Testis (tissue), 3 donors: Measurements from ENCODE around the gene KCTD1. TPM values are rescaled to one million over a fixed set of nuclear protein-coding genes. Genes with fewer than 3 reads are reported as not detected.

Experiments used
- DNase-seq: peaks from one replicate; pipeline ENCODE4 v3.0.0-alpha.2; 2019
- H3K27ac ChIP-seq, 2 donors: fragments of 200-600 bp; sonication (generic); one replicate each; pipeline ENCODE4 v1.5.1; 2019
- H3K27me3 ChIP-seq: fragments of 200-600 bp; sonication (generic); one replicate; pipeline ENCODE4 v1.5.1; 2019
- H3K36me3 ChIP-seq: fragments of 200-600 bp; sonication (generic); one replicate; pipeline ENCODE4 v1.5.1; 2017; ENCODE audit warnings: low read depth; ENCODE audit errors: missing control alignments
- H3K4me1 ChIP-seq: fragments of 200-600 bp; sonication (generic); one replicate; pipeline ENCODE4 v1.5.1; 2019
- H3K4me3 ChIP-seq, 2 donors: fragments of 200-600 bp; sonication (generic); one replicate each; pipeline ENCODE4 v1.5.1; 2017 to 2019
- H3K9me3 ChIP-seq: fragments of 200-600 bp; sonication (generic); one replicate; pipeline ENCODE4 v1.5.1; 2017
- POLR2A ChIP-seq: fragments of 450-650 bp; IDR thresholded peaks from one replicate; pipeline ENCODE4 v1.6.1; 2017; ENCODE audit warnings: antibody characterized with exemption, mild to moderate bottlenecking, moderate library complexity
- WGBS, 2 donors: methylation state at CpG; one replicate each; pipeline ENCODE4 v1.1.5; 2018; 5-methylcytosine and 5-hydroxymethylcytosine counted together
- intact Hi-C: fragments of 100-400 bp; cut with DNase I; formaldehyde crosslinking; loops from one replicate; pipeline ENCODE4 v1.15.1; 2023; ENCODE audit warnings: low total_unique reads
- polyA plus RNA-seq: library from polyadenylated mRNA; stranded (reverse); fragments of 350-450 nt; fragmentation: Illumina TruSeq; extraction: RNeasy Lipid Tissue Mini Kit (QIAGEN cat#74804); gene quantifications from one replicate; pipeline ENCODE4 v1.2.3, GENCODE V29; 2014; ENCODE audit warnings: low read depth, low replicate concordance; ENCODE audit not compliant: insufficient read depth
- total RNA-seq, 2 donors: library from RNA; depleted of rRNA; stranded (reverse); fragments of >200 nt; gene quantifications; one replicate each; pipeline ENCODE4 v1.2.3, GENCODE V29; 2016
- TF ChIP-seq, protein P1 (sequence below), 3 experiments: fragments of 450-650 bp in 2 of 3; fragments of 200-600 bp in 1 of 3; sonication (generic) in 1 of 3; IDR thresholded peaks; one replicate each; pipeline ENCODE4 v1.5.1; 2016 to 2019; ENCODE audit warnings: antibody characterized with exemption in 3 of 3, mild to moderate bottlenecking in 2 of 3, moderate library complexity in 1 of 3

KCTD1 gene
- total and polyA plus RNA-seq, 3 donors from 2014 or later: 13.1 to 19.9 (median 19.6) TPM

DNA sequence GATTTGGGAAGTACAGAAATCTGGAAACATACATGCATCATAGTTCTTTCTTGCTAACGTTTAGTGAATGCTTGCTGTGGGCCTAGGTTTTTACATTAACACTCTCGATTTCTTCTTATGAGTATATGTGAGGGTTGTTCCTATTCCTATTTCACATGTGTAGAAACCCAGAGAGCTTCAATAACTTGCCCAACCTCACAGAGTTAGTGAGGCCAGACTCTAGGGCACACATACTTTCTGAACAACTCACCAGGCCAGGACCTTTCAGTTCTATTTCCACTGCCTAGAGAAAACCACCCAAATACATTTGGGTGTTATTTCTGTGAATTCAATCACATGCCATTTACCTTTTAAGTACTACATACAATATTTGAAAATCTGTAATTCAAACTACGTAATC, 8.2 kb upstream of the KCTD1 start:
- WGBS, 2 donors: 60 to 77% methylated on average over 3 of the region's 3 CpGs
- TF ChIP-seq POLR2A: no peak
- TF ChIP-seq, protein P1, sequence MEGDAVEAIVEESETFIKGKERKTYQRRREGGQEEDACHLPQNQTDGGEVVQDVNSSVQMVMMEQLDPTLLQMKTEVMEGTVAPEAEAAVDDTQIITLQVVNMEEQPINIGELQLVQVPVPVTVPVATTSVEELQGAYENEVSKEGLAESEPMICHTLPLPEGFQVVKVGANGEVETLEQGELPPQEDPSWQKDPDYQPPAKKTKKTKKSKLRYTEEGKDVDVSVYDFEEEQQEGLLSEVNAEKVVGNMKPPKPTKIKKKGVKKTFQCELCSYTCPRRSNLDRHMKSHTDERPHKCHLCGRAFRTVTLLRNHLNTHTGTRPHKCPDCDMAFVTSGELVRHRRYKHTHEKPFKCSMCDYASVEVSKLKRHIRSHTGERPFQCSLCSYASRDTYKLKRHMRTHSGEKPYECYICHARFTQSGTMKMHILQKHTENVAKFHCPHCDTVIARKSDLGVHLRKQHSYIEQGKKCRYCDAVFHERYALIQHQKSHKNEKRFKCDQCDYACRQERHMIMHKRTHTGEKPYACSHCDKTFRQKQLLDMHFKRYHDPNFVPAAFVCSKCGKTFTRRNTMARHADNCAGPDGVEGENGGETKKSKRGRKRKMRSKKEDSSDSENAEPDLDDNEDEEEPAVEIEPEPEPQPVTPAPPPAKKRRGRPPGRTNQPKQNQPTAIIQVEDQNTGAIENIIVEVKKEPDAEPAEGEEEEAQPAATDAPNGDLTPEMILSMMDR (IDR thresholded peaks at IDR 0.05): no peak
- H3K9me3 ChIP-seq: no peaks in the 10 kb centered on the region
- H3K27me3 ChIP-seq: no peaks in the 10 kb centered on the region
- H3K36me3 ChIP-seq: no peaks in the 10 kb centered on the region
- H3K4me1 ChIP-seq: no peaks in the 10 kb centered on the region
- DNase-seq: no peak
- intact Hi-C loops: no loop called here
- no peak overlapping the region for H3K4me3 ChIP-seq
- no peak overlapping the region for H3K27ac ChIP-seq

DNA sequence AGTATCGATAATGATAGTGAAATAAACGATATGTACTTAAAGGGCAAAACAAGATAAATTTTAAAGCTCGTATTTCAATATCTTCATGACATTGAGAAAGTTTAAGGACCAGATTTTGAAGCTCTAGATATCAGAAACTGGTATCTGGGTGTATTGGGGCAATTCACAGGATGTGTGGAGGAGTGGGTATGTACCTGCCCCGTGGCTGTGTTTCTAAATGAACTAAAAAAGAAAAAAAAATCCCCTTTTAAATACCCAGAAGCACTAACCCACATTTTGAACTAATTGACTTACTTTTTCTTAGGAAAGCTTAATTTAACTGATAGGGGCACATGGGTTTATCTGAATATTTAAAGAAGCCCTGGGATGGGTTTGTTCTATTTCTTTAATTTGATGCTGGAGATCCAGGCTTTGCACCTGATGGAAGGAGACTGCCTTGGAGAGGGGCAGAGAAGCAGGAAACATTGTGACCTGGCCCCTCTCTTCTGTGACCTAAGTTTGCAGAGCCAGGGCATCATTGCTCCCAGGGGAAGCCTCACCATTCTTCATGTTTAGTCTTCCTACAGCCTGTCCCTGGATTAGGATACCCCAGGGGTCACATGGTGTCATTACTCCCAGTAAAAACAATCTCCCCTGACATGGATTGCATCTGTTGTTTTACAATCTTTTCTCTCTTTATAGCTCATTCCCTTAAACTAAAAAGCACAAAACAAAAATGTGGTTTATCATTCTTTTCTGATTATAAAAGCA, 7.6 kb upstream of the KCTD1 start:
- Histone ChIP-seq H3K27ac (no peak overlapping the region), H3K4me1 (no peaks in the 10 kb centered on the region), H3K27me3 (no peaks in the 10 kb centered on the region), H3K4me3 (no peak overlapping the region), H3K9me3 (no peaks in the 10 kb centered on the region), H3K36me3 (no peaks in the 10 kb centered on the region)
- no peak for DNase-seq
- TF ChIP-seq, protein P1 (IDR thresholded peaks at IDR 0.05): no peak
- no peak for TF ChIP-seq POLR2A
- intact Hi-C loops: no loop called here
- 80 to 83% methylated on average over 4 of the region's 4 CpGs for WGBS, 2 donors

DNA sequence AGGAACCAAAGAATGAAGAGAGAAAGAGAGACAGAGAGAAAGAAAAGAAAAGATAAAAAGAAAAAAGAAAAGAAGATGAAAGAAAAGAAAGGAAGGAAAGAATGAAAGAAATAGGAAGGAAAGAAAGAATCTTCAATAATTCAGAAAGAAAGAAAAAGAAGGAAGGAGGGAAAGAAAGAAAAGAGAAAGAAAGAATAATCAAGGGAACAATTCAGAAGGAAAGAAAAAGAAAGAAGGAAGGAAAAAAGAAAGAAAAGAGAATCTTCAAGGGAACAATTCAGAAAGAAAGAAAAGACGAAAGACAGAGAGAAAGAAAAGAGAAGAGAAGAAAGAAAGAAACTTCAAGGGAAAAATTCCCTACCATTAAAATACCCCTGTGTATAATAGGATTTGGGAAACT, 5.6 kb upstream of the KCTD1 start:
- intact Hi-C loops: no loop called here
- Histone ChIP-seq H3K4me3 (no peak overlapping the region), H3K4me1 (peaks cover 5% of the 10 kb centered on the region), H3K27me3 (no peaks in the 10 kb centered on the region), H3K36me3 (no peaks in the 10 kb centered on the region), H3K27ac (no peak overlapping the region), H3K9me3 (no peaks in the 10 kb centered on the region)
- no peak for TF ChIP-seq POLR2A
- TF ChIP-seq, protein P1 (IDR thresholded peaks at IDR 0.05): no peak
- WGBS, 2 donors: 86 to 88% methylated on average over 1 of the region's 1 CpG
- no peak for DNase-seq

DNA sequence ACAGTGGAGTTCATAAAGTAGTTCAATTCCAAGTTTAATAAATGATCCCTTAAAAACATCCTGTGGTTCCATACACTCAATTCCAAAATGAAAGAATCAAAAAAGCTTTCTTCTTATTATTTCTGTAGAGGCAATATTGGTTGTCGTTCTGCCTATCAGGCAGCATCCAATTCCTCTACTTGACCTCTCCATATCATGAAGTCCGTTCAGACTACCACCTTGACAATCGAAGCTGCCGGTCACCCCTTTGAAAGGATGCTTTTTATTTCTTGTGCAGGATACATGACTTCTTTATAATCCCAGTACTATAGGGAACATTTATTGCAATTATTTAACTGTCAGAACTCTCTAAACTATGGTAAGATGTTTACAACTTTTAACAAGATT, 3.3 kb upstream of the KCTD1 start:
- intact Hi-C loops: no loop called here
- H3K9me3 ChIP-seq: no peaks in the 10 kb centered on the region
- no peak for DNase-seq
- H3K4me1 ChIP-seq: peaks cover 10% of the 10 kb centered on the region
- no peak overlapping the region for H3K4me3 ChIP-seq
- WGBS, 2 donors: 53 to 59% methylated on average over 4 of the region's 4 CpGs
- TF ChIP-seq, protein P1 (IDR thresholded peaks at IDR 0.05): no peak
- TF ChIP-seq POLR2A: no peak
- no peak overlapping the region for H3K27ac ChIP-seq
- no peaks in the 10 kb centered on the region for H3K27me3 ChIP-seq
- H3K36me3 ChIP-seq: no peaks in the 10 kb centered on the region
